ENCODE data around the gene LBX2.

Gene LBX2

GRCh38 chr2:74531666-74532065 lies 32.3 kb upstream of the LBX2 start:
- DNase-seq (ENCODE audit: low read depth), result no peak
- H3K4me3 ChIP-seq (ENCODE audit: low read length), result peak overlapping the region; percentile 99; the same call in 1 of the 2 replicates
- TF ChIP-seq, protein P1, sequence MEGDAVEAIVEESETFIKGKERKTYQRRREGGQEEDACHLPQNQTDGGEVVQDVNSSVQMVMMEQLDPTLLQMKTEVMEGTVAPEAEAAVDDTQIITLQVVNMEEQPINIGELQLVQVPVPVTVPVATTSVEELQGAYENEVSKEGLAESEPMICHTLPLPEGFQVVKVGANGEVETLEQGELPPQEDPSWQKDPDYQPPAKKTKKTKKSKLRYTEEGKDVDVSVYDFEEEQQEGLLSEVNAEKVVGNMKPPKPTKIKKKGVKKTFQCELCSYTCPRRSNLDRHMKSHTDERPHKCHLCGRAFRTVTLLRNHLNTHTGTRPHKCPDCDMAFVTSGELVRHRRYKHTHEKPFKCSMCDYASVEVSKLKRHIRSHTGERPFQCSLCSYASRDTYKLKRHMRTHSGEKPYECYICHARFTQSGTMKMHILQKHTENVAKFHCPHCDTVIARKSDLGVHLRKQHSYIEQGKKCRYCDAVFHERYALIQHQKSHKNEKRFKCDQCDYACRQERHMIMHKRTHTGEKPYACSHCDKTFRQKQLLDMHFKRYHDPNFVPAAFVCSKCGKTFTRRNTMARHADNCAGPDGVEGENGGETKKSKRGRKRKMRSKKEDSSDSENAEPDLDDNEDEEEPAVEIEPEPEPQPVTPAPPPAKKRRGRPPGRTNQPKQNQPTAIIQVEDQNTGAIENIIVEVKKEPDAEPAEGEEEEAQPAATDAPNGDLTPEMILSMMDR (conservative IDR thresholded peaks at IDR 0.05; ENCODE audit: low read length), result no peak

DNA sequence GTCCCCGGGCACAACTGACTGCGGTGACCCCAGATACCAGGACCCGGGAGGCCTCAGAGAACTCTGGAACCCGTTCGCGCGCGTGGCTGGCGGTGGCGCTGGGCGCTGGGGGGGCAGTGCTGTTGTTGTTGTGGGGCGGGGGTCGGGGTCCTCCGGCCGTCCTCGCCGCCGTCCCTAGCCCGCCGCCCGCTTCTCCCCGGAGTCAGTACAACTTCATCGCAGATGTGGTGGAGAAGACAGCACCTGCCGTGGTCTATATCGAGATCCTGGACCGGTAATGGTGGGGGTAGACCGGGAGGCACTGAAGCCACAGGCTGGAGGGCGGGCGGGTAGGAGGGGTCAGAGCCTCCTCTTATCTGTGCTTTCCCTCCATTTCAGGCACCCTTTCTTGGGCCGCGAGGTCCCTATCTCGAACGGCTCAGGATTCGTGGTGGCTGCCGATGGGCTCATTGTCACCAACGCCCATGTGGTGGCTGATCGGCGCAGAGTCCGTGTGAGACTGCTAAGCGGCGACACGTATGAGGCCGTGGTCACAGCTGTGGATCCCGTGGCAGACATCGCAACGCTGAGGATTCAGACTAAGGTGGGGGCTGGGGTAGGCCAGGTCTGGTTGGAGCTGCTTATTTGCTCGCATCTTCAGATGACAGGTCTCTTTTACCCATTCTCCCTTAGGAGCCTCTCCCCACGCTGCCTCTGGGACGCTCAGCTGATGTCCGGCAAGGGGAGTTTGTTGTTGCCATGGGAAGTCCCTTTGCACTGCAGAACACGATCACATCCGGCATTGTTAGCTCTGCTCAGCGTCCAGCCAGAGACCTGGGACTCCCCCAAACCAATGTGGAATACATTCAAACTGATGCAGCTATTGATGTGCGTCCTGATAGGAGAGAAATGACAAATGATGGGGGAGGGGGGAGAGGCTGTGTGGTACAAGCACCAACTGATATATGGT lies 31.1 kb upstream of the LBX2 start:
- DNase-seq (ENCODE audit: low read depth), result peak; percentile 51
- H3K4me3 ChIP-seq (ENCODE audit: low read length), result peak overlapping the region; percentile 99
- TF ChIP-seq, protein P1 (conservative IDR thresholded peaks at IDR 0.05; ENCODE audit: low read length), result no peak

DNA sequence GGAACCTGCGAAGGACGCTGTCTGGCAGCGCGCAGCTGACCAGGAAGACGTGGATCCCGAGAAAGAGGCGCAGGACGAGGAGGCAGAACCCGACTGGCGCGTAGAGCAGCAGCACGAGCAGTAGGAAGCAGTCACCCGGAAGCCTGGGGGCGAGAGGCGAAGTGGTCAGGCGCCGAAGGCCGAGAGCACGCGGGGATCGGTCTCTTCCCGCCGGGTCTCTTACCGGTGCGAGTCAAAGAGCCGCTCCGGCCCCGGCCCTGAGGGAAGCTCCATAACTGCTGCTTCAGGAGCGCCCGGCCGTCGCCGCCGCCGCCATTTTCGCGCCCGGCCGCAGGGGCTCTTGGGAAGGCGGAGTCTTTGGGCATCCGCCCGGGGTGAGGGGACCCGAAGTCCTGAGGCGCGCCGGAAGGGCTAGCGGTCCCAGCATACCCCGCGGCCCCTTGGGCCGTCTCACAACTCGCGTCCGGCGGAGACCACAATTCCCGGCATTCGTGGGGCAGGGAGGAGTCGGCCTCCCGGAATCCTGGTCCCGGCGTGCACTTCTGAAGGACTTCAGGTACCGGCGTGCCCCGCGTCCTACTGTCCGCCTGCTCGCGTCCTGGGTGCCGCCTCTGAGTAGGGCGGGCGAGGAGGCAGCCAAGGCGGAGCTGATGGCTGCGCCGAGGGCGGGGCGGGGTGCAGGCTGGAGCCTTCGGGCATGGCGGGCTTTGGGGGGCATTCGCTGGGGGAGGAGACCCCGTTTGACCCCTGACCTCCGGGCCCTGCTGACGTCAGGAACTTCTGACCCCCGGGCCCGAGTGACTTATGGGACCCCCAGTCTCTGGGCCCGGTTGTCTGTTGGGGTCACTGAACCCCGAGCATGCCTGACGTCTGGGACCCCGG lies 30.2 kb upstream of the LBX2 start, which contains the start of the genes AUP1 and HTRA2:
AUP1 (minus strand) TSS at position 350 of the 882 bp plus-strand sequence; CDS start at position 273, 77 bp downstream.
HTRA2 (plus strand) TSS at position 577 of the 882 bp plus-strand sequence; CDS start at position 651, 74 bp downstream.
- H3K4me3 ChIP-seq (ENCODE audit: low read length), result peak within 1 kb of the TSS; percentile 99
- DNase-seq (ENCODE audit: low read depth), result peak; percentile 99
- TF ChIP-seq, protein P1 (conservative IDR thresholded peaks at IDR 0.05; ENCODE audit: low read length), result no peak

DNA sequence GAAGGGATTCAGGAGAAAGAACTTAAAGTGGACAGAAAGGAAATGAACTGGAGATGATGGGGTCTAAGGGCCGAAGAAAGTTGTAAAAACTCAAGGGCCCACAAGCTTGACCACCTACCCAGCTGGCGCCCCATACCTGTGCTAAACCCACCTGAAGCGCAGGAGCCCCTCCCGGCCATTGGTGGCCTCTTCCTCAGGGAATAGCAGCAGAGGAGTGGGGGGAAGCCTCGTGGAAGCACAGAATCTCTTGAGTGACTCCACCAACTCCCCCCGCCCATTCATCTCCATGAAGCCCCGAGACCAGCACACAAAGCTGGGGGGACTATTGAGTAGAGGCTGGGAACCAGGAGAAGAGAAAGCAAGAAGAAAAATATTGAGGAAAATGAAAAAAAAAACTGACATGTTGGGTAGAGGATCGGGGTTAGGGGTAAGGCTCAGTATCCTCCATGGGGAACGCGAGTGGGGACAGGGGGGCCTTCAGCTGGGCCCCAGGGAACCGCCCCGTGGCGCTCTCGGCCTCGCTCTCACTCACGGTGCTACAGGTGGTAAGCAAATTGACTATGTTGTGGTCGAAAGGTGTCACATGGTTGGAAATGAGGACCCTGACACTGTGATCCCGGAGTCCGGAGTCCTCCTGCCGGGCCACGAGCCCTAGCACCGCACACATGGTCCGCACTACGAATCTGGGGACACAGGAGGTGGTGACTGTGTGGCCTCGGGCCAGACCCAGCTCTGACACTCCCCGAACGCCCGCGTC lies 29.4 kb upstream of the LBX2 start:
- peak overlapping the region; percentile 99 for H3K4me3 ChIP-seq (ENCODE audit: low read length)
- TF ChIP-seq, protein P1 (conservative IDR thresholded peaks at IDR 0.05; ENCODE audit: low read length), result no peak; the same call in 1 of the 2 replicates
- DNase-seq (ENCODE audit: low read depth), result no peak

- TF ChIP-seq, protein P1 (conservative IDR thresholded peaks at IDR 0.05; ENCODE audit: low read length), result no peak
- H3K4me3 ChIP-seq (ENCODE audit: low read length), result no peak overlapping the region
- no peak for DNase-seq (ENCODE audit: low read depth)
These were observed 28.3 kb upstream of the LBX2 start for GRCh38 chr2:74527741-74528140.

GRCh38 chr2:74526649-74527230 lies 27.3 kb upstream of the LBX2 start:
- TF ChIP-seq, protein P1 (conservative IDR thresholded peaks at IDR 0.05; ENCODE audit: low read length), result no peak
- H3K4me3 ChIP-seq (ENCODE audit: low read length), result no peak overlapping the region
- DNase-seq (ENCODE audit: low read depth), result no peak
